NOMO-1 treated with DMSO at 0.1 percent for 48 hours (cell line): Measurements from ENCODE around the gene ACTN4.

Experiments
- DNase-seq: peaks from one replicate; lab custom pipeline; 2025; ENCODE audit not compliant: unreplicated experiment; lab: John Stamatoyannopoulos, UW

The ACTN4 gene

GRCh38 chr19:38660724-38661123, 13.3 kb downstream of the ACTN4 start:
- DNase-seq: no peak

DNA sequence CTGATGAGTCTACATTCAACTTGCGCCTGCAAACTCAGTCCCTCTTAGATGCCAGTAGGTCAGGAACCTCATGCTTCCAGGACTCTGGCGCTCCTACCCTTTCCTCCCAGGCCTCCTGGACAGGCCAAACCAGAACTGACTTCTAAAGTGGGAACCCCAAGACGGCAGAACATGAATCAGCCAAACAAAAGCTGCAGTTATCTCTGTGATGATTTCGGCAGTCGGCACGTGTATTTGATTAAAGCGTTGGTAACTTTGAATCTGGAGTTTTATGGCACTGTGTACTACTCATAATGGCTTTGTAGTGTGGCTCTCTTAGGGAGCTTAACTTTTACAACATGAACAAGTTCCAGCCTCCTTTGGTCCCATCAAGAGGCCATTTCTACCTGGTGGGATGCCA, 13.7 kb downstream of the ACTN4 start:
- DNase-seq: no peak

DNA sequence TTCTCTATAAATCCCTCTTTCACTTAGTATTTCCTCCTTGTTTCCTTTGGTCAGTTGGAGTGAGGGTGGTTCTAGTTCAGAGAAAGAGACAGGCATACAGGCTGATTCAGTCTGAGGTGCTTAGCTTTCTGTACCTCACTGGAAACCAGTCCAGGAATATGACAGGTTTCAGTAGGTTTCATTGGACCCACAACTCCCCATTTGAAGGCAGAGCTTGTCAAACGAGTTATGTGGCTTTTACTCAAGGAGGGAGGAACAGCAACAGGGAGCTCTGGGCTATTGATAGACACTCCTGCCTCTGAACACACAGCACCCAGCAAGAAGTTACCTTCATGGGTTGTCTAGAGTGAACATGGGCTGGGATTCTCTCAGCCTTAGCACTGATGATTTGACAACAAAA, 14.5 kb downstream of the ACTN4 start:
- no peak for DNase-seq

- DNase-seq: no peak
These were observed 15.2 kb downstream of the ACTN4 start for GRCh38 chr19:38662537-38663155.

DNA sequence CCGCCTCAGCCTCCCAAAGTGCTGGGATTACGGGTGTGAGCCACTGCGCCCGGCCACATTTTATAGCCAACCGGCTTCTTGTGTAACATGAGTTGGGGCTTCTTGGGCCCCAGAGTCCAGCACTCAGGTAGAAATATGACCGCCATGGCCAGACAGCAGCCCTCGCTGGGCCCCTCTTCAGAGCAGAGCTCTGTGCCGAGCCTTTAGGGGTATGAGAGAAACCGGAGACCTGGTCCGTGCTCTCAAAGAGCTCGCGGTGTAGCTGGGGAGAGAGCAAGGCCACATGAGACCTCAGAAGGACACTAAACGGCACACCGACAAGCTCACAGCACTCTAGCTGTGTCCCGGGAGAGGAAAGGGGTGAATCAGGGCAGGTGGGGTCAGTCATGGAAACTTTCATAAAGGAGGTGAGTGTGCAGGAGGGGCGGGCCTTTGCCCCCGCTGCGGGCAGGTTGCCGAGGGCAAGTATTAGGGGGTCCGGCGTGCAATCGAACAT, 15.8 kb downstream of the ACTN4 start:
- no peak for DNase-seq

DNA sequence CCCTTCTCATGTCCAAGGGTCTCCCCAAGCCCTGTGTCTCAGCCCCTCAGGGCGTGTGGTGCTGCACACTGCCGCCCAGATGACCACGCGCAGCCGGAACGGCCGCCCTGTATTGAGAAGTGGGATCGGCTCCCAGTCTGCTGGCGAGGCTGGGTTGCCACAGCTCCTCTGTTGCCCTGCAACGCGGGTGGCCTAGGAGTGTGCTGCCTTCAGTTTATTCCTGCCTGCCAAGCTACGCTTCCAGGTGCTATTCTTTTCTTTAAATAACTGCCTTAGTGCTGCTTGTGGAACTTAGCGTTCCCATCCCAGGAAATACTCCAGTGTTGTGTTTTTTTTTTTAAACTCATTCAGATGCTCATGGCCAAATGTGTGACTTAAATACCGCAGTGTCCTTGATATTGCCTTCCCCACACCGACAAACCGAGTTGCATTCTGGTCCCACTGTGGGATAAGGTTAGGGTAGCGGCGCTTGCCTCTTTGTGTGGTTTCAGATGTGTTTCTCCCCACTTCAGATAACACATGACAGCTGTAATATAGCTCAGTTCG, 16.6 kb downstream of the ACTN4 start:
- no peak for DNase-seq

GRCh38 chr19:38664503-38665211, 17.2 kb downstream of the ACTN4 start:
- peak; percentile 65 for DNase-seq

GRCh38 chr19:38665219-38665931, 17.9 kb downstream of the ACTN4 start:
- DNase-seq: no peak

DNA sequence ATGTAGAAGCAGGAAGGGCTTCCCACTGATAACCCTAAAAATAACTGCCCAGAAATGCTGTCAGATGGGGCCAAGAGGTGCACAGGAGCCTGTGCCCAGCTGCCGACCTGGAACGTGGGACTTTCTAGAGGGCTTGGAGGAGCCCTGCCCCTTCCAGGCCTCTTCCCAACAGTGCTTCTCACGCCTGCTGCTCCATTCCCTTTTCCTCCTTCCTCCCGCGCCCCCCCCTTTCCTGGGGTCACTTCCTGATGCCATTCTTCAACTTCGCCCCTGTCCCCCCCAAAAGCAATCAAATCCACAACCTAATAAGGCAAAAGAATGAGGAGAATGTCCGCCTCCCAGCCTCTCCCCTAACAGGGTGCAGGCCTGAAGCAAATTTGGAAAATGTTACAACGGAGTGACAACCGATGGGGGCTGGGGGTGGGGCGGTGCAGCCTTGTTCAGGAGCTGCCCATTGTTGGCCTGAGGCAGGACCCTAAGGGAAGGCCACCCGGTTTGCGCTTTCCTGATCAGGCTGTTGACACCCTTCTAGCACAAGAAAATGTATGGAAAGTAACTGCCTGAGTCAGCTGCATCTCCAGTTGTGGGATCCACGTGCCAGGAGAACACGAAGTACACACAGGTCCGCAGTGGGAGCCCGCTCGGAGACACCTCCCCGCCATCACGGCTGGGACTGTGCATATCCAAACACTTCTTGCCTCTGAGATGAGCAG, 18.7 kb downstream of the ACTN4 start:
- no peak for DNase-seq

- DNase-seq: no peak
These were observed 19.4 kb downstream of the ACTN4 start for GRCh38 chr19:38666663-38667511.

GRCh38 chr19:38667661-38668171, 20.3 kb downstream of the ACTN4 start:
- no peak for DNase-seq

GRCh38 chr19:38669552-38669951, 22.1 kb downstream of the ACTN4 start:
- DNase-seq: peak; percentile 21

- DNase-seq: no peak
These were observed 23.5 kb downstream of the ACTN4 start for GRCh38 chr19:38670921-38671398.

DNA sequence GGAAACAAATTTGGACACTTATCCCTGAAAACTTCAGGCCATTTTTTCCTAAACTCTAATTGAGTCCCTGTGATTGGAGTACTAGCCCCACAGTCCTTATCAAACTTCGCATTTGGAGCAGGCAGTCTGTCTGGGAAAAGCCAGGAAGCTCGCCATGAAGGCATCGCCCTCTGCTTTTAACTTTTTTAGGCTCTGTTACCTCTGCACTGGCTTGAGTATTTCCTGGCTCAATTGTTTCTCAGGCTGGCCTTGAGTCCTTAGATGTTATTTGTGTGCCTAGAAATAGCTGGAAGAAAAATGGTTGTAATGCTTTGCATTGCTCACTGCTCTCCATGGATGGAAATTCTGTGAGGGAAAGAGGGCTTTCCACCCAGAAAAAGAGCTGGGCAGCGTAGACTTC, 24.2 kb downstream of the ACTN4 start:
- no peak for DNase-seq

DNA sequence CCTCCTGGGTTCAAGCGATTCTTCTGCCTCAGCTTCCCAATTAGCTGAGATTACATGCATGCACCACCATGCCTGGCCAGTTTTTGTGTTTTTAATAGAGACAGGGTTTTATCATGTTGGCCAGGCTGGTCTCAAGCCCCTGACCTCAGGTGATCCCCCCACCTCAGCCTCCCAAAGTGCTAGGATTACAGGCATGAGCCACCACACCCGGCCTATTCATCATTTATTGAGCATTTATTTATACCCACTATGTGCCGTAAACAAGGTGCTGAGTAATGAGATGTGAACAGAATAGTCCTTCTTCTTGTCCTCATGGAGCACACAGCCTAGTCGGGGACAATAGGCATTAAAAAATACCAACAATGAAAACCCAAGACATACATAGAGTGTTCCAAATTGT, 25.6 kb downstream of the ACTN4 start:
- no peak for DNase-seq

DNA sequence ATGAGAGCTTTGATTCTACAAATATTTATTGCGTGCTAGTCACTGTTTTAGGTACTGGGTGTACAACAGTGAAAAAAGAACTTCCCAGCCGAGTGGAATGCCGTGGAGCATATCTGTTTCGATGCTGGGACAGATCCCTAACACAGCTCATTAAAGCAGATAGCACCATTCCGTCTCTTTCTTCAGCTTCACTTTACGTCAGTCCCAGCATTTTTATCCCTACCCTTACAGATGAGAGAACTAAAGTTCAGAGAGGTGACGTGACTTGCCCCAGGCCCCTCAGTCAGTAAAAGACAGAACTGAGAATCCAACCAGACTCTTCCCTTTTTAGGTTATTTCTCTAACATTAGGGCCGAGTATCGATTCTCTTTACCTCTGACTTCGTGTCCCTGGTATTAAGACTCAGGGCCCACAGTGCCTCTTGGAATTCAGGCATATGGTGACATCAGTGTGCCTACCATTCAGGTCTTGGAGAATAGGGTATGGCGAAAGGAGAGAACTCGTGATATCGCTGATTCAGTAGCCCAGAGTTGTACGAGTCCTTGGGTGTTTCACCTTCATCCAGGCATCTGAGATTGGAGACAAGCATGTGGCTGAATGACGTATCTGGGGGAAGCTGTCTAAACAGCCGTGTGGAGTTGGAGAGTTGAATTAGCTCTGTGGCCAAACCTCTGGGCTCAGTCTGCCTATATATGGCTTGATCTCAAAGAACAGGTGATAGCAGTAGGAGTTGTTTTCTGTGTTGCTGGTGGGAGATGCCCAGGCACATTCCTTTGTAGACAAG, 27.1 kb downstream of the ACTN4 start:
- DNase-seq: peak; percentile 12

GRCh38 chr19:38675611-38676010, 28.2 kb downstream of the ACTN4 start:
- no peak for DNase-seq

DNA sequence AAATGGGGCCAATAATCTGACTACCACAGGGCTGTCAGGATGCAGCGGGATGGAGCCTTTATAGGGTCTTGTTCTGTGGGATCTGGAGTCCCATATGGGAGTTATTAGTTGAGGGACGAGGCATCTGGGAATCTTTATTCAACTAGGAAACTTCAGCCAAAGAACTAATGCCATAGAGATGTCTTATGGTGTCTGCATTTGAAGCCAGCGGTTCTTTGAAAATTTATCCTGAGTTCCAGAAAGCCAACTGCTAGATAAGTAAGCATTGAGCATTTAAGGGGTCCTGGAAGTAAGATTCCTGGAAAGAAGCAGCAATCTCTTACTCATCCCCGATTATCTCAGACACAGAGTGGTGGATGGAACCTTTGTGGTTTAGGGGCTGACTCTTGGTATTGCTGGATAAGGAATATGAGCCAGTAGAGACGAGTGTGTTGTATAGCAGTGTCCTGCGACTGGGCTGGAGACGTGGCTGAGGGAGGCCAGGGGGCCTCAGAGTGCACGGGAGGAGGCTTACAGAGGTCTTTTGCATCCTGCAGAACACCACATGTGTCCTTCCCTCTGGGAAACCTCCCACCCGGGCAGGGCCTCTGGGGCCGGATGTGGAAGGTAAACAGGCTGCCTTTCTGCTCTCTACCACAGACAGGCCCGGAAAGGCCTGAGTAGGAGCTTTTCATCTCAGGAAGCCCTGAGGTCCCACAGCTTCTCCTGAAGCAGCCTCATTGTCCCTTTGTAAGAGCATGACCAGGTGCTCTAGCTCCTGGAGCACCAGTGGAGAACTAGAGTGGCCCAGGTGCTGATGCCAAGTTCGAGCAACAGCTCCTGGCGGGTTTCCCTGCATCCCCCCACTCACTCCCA, 28.8 kb downstream of the ACTN4 start:
- DNase-seq: no peak
